Stimulated activated naive CD8-positive, alpha-beta T cell treated with anti-CD3 and anti-CD28 coated beads, Interleukin-15, Interleukin-2, amounts not matched to agents 100 ng/mL and 50 ng/mL, for 24 hours (primary cell): Measurements from ENCODE around the gene MYADM.
"Not testable (repeated sequence)": the region's sequence is repeated elsewhere in the genome, so short reads cannot be mapped to it uniquely, and the experiment has no call there.

Experiments used
- H3K27ac Mint-ChIP-seq: one replicate; pipeline ENCODE4 v1.8.0; 2021; ENCODE audit warnings: mild to moderate bottlenecking, mixed read lengths
- H3K27me3 Mint-ChIP-seq: one replicate; pipeline ENCODE4 v1.8.0; 2021; ENCODE audit warnings: mixed read lengths
- H3K36me3 Mint-ChIP-seq: one replicate; pipeline ENCODE4 v1.8.0; 2021; ENCODE audit warnings: low read depth, mixed read lengths
- H3K4me1 Mint-ChIP-seq: one replicate; pipeline ENCODE4 v1.8.0; 2021; ENCODE audit warnings: low read depth, mixed read lengths
- H3K4me3 Mint-ChIP-seq: one replicate; pipeline ENCODE4 v1.8.0; 2021; ENCODE audit warnings: mild to moderate bottlenecking, mixed read lengths
- H3K9me3 Mint-ChIP-seq: one replicate; pipeline ENCODE4 v1.8.0; 2021; ENCODE audit warnings: mixed read lengths

MYADM gene

GRCh38 chr19:53864308-53864836 lies 3.3 kb upstream of the MYADM start:
- Mint-ChIP-seq H3K36me3 (no peaks in the 10 kb centered on the region), H3K4me3 (no peak overlapping the region), H3K4me1 (peaks cover 31% of the 10 kb centered on the region), H3K9me3 (no peaks in the 10 kb centered on the region), H3K27ac (no peak overlapping the region), H3K27me3 (no peaks in the 10 kb centered on the region)

GRCh38 chr19:53865523-53865917 lies 2.2 kb upstream of the MYADM start:
- Mint-ChIP-seq H3K9me3 (no peaks in the 10 kb centered on the region), H3K4me3 (peak overlapping the region; percentile 95), H3K27me3 (no peaks in the 10 kb centered on the region), H3K27ac (peak overlapping the region; percentile 86), H3K4me1 (peaks cover 34% of the 10 kb centered on the region), H3K36me3 (no peaks in the 10 kb centered on the region)

GRCh38 chr19:53865918-53866864 lies 1.5 kb upstream of the MYADM start:
- Mint-ChIP-seq H3K27me3 (no peaks in the 10 kb centered on the region), H3K9me3 (no peaks in the 10 kb centered on the region), H3K27ac (peak overlapping the region; percentile 93), H3K4me3 (peak overlapping the region; percentile 95), H3K36me3 (peaks cover 3% of the 10 kb centered on the region), H3K4me1 (peaks cover 40% of the 10 kb centered on the region)

- H3K27me3 Mint-ChIP-seq = no peaks in the 10 kb centered on the region
- peaks cover 9% of the 10 kb centered on the region for H3K36me3 Mint-ChIP-seq
- peak overlapping the region; percentile 95 for H3K4me3 Mint-ChIP-seq
- H3K4me1 Mint-ChIP-seq = peaks cover 47% of the 10 kb centered on the region
- H3K9me3 Mint-ChIP-seq = no peaks in the 10 kb centered on the region
- H3K27ac Mint-ChIP-seq = peak overlapping the region; percentile 93
These were observed 838 bp upstream of the MYADM start for GRCh38 chr19:53866865-53867224.

GRCh38 chr19:53868091-53868891 lies 608 bp downstream of the MYADM start:
- Mint-ChIP-seq H3K4me1 (peaks cover 55% of the 10 kb centered on the region), H3K36me3 (peaks cover 9% of the 10 kb centered on the region), H3K27ac (peak overlapping the region; percentile 93), H3K4me3 (peak overlapping the region; percentile 95), H3K27me3 (no peaks in the 10 kb centered on the region), H3K9me3 (no peaks in the 10 kb centered on the region)

- Mint-ChIP-seq H3K9me3 (peaks cover 3% of the 10 kb centered on the region), H3K36me3 (peaks cover 17% of the 10 kb centered on the region), H3K4me3 (peak overlapping the region; percentile 95), H3K27ac (peak overlapping the region; percentile 81), H3K27me3 (no peaks in the 10 kb centered on the region), H3K4me1 (peaks cover 63% of the 10 kb centered on the region)
These were observed 1.5 kb downstream of the MYADM start for GRCh38 chr19:53868892-53869804.

- H3K9me3 Mint-ChIP-seq, H3K27me3 Mint-ChIP-seq: not testable (repeated sequence)
- Mint-ChIP-seq H3K27ac (peak overlapping the region; percentile 81), H3K36me3 (peaks cover 25% of the 10 kb centered on the region), H3K4me1 (peaks cover 71% of the 10 kb centered on the region), H3K4me3 (peak overlapping the region; percentile 81)
These were observed 2.3 kb downstream of the MYADM start for GRCh38 chr19:53869805-53870484.

- Mint-ChIP-seq H3K36me3 (peaks cover 26% of the 10 kb centered on the region), H3K9me3 (peaks cover 3% of the 10 kb centered on the region), H3K4me3 (peak overlapping the region; percentile 63), H3K4me1 (peaks cover 76% of the 10 kb centered on the region), H3K27me3 (no peaks in the 10 kb centered on the region), H3K27ac (peak overlapping the region; percentile 72)
These were observed 2.8 kb downstream of the MYADM start for GRCh38 chr19:53870485-53870844.

GRCh38 chr19:53871454-53871853 lies 3.8 kb downstream of the MYADM start:
- Mint-ChIP-seq H3K4me1 (peaks cover 76% of the 10 kb centered on the region), H3K4me3 (peak overlapping the region; percentile 1)

GRCh38 chr19:53872762-53873161 lies 5.1 kb downstream of the MYADM start:
- Mint-ChIP-seq H3K27me3 (no peaks in the 10 kb centered on the region), H3K4me3 (peak overlapping the region; percentile 10), H3K4me1 (peaks cover 76% of the 10 kb centered on the region), H3K36me3 (peaks cover 41% of the 10 kb centered on the region), H3K9me3 (peaks cover 3% of the 10 kb centered on the region), H3K27ac (no peak overlapping the region)

More at GRCh38 chr19:53871454-53871853, 3.8 kb downstream of the MYADM start:
- Mint-ChIP-seq H3K27ac (peak overlapping the region; percentile 0), H3K27me3 (no peaks in the 10 kb centered on the region), H3K9me3 (peaks cover 3% of the 10 kb centered on the region), H3K36me3 (peaks cover 34% of the 10 kb centered on the region)

- H3K4me3 Mint-ChIP-seq = peak overlapping the region; percentile 6
- peaks cover 78% of the 10 kb centered on the region for H3K4me1 Mint-ChIP-seq
- H3K9me3 Mint-ChIP-seq = peaks cover 3% of the 10 kb centered on the region
- peak overlapping the region; percentile 32 for H3K27ac Mint-ChIP-seq
- H3K27me3 Mint-ChIP-seq = no peaks in the 10 kb centered on the region
- peaks cover 41% of the 10 kb centered on the region for H3K36me3 Mint-ChIP-seq
These were observed 6.3 kb downstream of the MYADM start for GRCh38 chr19:53873773-53874605.

GRCh38 chr19:53874606-53874990 lies 6.9 kb downstream of the MYADM start:
- no peaks in the 10 kb centered on the region for H3K27me3 Mint-ChIP-seq
- H3K4me3 Mint-ChIP-seq = peak overlapping the region; percentile 6
- H3K9me3 Mint-ChIP-seq = peaks cover 3% of the 10 kb centered on the region
- H3K4me1 Mint-ChIP-seq = peaks cover 80% of the 10 kb centered on the region
- H3K36me3 Mint-ChIP-seq = peaks cover 41% of the 10 kb centered on the region
- H3K27ac Mint-ChIP-seq = peak overlapping the region; percentile 32
